HepG2 (cell line): ENCODE data around the gene SULT6B1. TPM values are rescaled to one million over a fixed set of nuclear protein-coding genes. Genes with fewer than 3 reads are reported as not detected.

Source experiments
- CHCHD3 ChIP-seq: sonication (generic); formaldehyde crosslinking; IDR thresholded peaks from 2 replicates; pipeline ENCODE4 v1.8.0; 2022; ENCODE audit warnings: mild to moderate bottlenecking, missing genetic modification reagents, moderate library complexity
- ERF ChIP-seq: IDR thresholded peaks from 2 replicates; pipeline ENCODE4 v1.6.1; 2018; ENCODE audit warnings: missing biosample characterization, missing genetic modification reagents
- GTF3A ChIP-seq: sonication (generic); formaldehyde crosslinking; conservative IDR thresholded peaks from 2 replicates; pipeline ENCODE4 v1.4.0; 2020; ENCODE audit warnings: mild to moderate bottlenecking, missing genetic modification reagents
- HOXA7 ChIP-seq: sonication (generic); formaldehyde crosslinking; IDR thresholded peaks from 2 replicates; pipeline ENCODE4 v1.8.1; 2022; ENCODE audit warnings: mild to moderate bottlenecking, missing genetic modification reagents, moderate library complexity
- NAIF1 ChIP-seq: sonication (generic); formaldehyde crosslinking; IDR thresholded peaks from 2 replicates; pipeline ENCODE4 v1.5.0; 2020; ENCODE audit warnings: mild to moderate bottlenecking, missing genetic modification reagents, borderline replicate concordance
- NPAS2 ChIP-seq: sonication (generic); formaldehyde crosslinking; IDR thresholded peaks from 2 replicates; pipeline ENCODE4 v1.8.0; 2022; ENCODE audit warnings: mild to moderate bottlenecking, missing genetic modification reagents, borderline replicate concordance
- RXRB ChIP-seq: IDR thresholded peaks from 2 replicates; pipeline ENCODE4 v1.6.1; 2016; ENCODE audit warnings: borderline replicate concordance, missing genetic modification reagents, missing compliant biosample characterization
- SMYD3 ChIP-seq: sonication (generic); formaldehyde crosslinking; IDR thresholded peaks from 2 replicates; pipeline ENCODE4 v1.8.1; 2023; ENCODE audit warnings: mild to moderate bottlenecking, missing genetic modification reagents
- STAT5B ChIP-seq: sonication (generic); formaldehyde crosslinking; IDR thresholded peaks from 2 replicates; pipeline ENCODE4 v1.4.0; 2020; ENCODE audit warnings: missing genetic modification reagents
- TCF12 ChIP-seq, 2 experiments: fragments of 450-650 bp in 1 of 2; sonication (generic) in 1 of 2; formaldehyde crosslinking in 1 of 2; IDR thresholded peaks; 2 replicates each; pipeline versions ENCODE4 v1.6.1 to v1.8.0; 2017 to 2022; ENCODE audit warnings: antibody characterized with exemption in 1 of 2, mild to moderate bottlenecking in 1 of 2, missing genetic modification reagents in 1 of 2, moderate library complexity in 1 of 2
- ZBTB7B ChIP-seq: sonication (generic); formaldehyde crosslinking; IDR thresholded peaks from 2 replicates; pipeline ENCODE4 v1.4.0; 2020; ENCODE audit warnings: missing genetic modification reagents
- ZFX ChIP-seq: sonication (generic); formaldehyde crosslinking; IDR thresholded peaks from 2 replicates; pipeline ENCODE4 v1.4.0; 2020; ENCODE audit warnings: mild to moderate bottlenecking, low read depth, missing genetic modification reagents, moderate library complexity
- ZNF232 ChIP-seq: sonication (generic); formaldehyde crosslinking; IDR thresholded peaks from 2 replicates; pipeline ENCODE4 v1.4.0; 2020; ENCODE audit warnings: missing genetic modification reagents, borderline replicate concordance
- ZNF3 ChIP-seq: IDR thresholded peaks from 2 replicates; pipeline ENCODE4 v1.7.0; 2017; ENCODE audit warnings: inconsistent platforms
- ZNF333 ChIP-seq: sonication (generic); formaldehyde crosslinking; IDR thresholded peaks from 2 replicates; pipeline ENCODE4 v1.4.0; 2020; ENCODE audit warnings: mild to moderate bottlenecking, missing genetic modification reagents, borderline replicate concordance
- ZNF451 ChIP-seq: sonication (generic); formaldehyde crosslinking; IDR thresholded peaks from 2 replicates; pipeline ENCODE4 v1.5.0; 2020; ENCODE audit warnings: mild to moderate bottlenecking, missing genetic modification reagents
- ZNF570 ChIP-seq: sonication (generic); formaldehyde crosslinking; IDR thresholded peaks from 2 replicates; pipeline ENCODE4 v1.4.0; 2020; ENCODE audit warnings: mild to moderate bottlenecking, missing genetic modification reagents, borderline replicate concordance
- polyA plus RNA-seq, 8 experiments: library from polyadenylated mRNA; depleted of rRNA in 3 of 8; stranded (reverse) in 7 of 8; unstranded in 1 of 8; fragments of >200 nt; fragmentation: Illumina TruSeq in 4 of 8; extraction: Trizol in 4 of 8; gene quantifications; 2 replicates each; pipeline versions ENCODE4 v1.2.1 to v1.2.3, GENCODE V29; 2011 to 2016; ENCODE audit warnings: low read depth in 4 of 8, missing spikeins in 1 of 8, mixed read lengths in 1 of 8; ENCODE audit not compliant: insufficient read depth in 1 of 8
- total RNA-seq, 5 experiments: library from RNA; depleted of rRNA; stranded (reverse); fragments of >200 nt; fragmentation: Illumina TruSeq; extraction: Trizol; gene quantifications; 2 replicates each; pipeline ENCODE4 v1.2.3, GENCODE V29; 2016; ENCODE audit warnings: low read depth in 1 of 5
- TF ChIP-seq, protein P1 (sequence below): IDR thresholded peaks from 2 replicates; pipeline ENCODE4 v1.6.1; 2016
- TF ChIP-seq, protein P2 (sequence below), 2 experiments: sonication (generic) in 1 of 2; formaldehyde crosslinking in 1 of 2; IDR thresholded peaks; 2 replicates each; pipeline versions ENCODE4 v1.4.0 to v1.6.1; 2018 to 2020; ENCODE audit warnings: missing genetic modification reagents in 2 of 2, borderline replicate concordance in 1 of 2, low read depth in 1 of 2, mild to moderate bottlenecking in 1 of 2, missing biosample characterization in 1 of 2
- TF ChIP-seq, protein P3 (sequence below): sonication (generic); formaldehyde crosslinking; IDR thresholded peaks from 2 replicates; pipeline ENCODE4 v1.4.0; 2020; ENCODE audit warnings: missing genetic modification reagents, borderline replicate concordance
- TF ChIP-seq, protein P4 (sequence below): sonication (generic); formaldehyde crosslinking; IDR thresholded peaks from 2 replicates; pipeline ENCODE4 v1.5.1; 2020; ENCODE audit warnings: missing genetic modification reagents, mild to moderate bottlenecking, borderline replicate concordance

The SULT6B1 gene
- total and polyA plus RNA-seq, 2 of the 13 experiments (the other 11 are each of a cell fraction or from before 2014, with no cell fraction given): not detected

DNA sequence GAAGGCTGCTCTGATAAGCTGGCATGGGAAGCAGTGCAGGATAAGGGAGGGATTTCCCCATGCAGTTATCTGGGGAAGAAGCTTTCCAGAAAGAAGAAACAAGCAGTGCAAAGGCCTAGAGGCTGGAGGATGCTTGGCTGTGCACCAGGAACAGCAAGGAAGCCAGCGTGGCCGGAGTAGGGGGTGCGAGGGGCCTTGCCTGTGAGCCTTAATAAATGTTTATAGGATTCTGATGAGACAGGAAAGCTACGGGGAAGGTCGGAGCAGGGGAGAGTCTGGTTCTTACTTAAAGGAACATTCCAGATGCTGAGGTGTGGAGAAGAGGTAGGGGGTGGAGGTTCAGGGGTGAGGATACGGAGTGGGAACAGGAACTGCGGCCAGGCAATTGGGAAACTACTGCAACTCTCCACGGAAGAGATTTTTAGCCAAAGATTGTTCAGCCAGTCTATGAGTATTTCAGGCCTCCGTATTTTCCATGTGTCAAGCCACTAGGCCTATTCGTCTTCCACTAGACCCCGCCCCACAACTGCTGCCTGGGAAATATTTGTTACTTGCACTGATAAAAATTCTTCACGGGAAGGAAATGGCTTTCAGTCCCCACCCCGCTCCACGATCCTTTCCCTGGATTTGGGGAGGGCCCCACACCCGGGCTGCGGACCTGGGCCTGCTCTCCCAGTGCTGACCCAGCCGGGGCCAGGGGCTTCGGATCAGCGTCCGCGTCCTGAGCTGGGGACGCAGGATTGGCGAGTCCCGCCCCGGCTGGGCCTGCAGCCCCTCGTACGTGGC, 32.2 kb downstream of the SULT6B1 start (continued):
- TF ChIP-seq ERF (CRISPR knock-in tag): no peak
- TF ChIP-seq NAIF1 (CRISPR knock-in tag): 0 out of 2 replicates have a peak, but pooled peaks have one; percentile 8
- no peak for TF ChIP-seq RXRB (CRISPR knock-in tag)
- TF ChIP-seq CHCHD3 (CRISPR knock-in tag): 0 out of 2 replicates have a peak, but pooled peaks have one; percentile 5
- no peak for TF ChIP-seq STAT5B (CRISPR knock-in tag)
- TF ChIP-seq, protein P1, sequence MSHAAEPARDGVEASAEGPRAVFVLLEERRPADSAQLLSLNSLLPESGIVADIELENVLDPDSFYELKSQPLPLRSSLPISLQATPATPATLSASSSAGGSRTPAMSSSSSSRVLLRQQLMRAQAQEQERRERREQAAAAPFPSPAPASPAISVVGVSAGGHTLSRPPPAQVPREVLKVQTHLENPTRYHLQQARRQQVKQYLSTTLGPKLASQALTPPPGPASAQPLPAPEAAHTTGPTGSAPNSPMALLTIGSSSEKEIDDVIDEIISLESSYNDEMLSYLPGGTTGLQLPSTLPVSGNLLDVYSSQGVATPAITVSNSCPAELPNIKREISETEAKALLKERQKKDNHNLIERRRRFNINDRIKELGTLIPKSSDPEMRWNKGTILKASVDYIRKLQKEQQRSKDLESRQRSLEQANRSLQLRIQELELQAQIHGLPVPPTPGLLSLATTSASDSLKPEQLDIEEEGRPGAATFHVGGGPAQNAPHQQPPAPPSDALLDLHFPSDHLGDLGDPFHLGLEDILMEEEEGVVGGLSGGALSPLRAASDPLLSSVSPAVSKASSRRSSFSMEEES: no peak
- peak; percentile 52 for TF ChIP-seq ZFX (CRISPR knock-in tag)
- TF ChIP-seq, protein P2, sequence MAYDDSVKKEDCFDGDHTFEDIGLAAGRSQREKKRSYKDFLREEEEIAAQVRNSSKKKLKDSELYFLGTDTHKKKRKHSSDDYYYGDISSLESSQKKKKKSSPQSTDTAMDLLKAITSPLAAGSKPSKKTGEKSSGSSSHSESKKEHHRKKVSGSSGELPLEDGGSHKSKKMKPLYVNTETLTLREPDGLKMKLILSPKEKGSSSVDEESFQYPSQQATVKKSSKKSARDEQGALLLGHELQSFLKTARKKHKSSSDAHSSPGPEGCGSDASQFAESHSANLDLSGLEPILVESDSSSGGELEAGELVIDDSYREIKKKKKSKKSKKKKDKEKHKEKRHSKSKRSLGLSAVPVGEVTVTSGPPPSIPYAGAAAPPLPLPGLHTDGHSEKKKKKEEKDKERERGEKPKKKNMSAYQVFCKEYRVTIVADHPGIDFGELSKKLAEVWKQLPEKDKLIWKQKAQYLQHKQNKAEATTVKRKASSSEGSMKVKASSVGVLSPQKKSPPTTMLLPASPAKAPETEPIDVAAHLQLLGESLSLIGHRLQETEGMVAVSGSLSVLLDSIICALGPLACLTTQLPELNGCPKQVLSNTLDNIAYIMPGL (CRISPR knock-in tag; IDR thresholded peaks at IDR 0.05; ENCODE audit: borderline replicate concordance in 1 of 2, low read depth in 1 of 2): no peak
- no peak for TF ChIP-seq TCF12 (IDR thresholded peaks at IDR 0.05)
- TF ChIP-seq TCF12 (CRISPR knock-in tag; IDR thresholded peaks at IDR 0.05): peak; percentile 54; the same call in 1 of the 2 replicates
- TF ChIP-seq, protein P3, sequence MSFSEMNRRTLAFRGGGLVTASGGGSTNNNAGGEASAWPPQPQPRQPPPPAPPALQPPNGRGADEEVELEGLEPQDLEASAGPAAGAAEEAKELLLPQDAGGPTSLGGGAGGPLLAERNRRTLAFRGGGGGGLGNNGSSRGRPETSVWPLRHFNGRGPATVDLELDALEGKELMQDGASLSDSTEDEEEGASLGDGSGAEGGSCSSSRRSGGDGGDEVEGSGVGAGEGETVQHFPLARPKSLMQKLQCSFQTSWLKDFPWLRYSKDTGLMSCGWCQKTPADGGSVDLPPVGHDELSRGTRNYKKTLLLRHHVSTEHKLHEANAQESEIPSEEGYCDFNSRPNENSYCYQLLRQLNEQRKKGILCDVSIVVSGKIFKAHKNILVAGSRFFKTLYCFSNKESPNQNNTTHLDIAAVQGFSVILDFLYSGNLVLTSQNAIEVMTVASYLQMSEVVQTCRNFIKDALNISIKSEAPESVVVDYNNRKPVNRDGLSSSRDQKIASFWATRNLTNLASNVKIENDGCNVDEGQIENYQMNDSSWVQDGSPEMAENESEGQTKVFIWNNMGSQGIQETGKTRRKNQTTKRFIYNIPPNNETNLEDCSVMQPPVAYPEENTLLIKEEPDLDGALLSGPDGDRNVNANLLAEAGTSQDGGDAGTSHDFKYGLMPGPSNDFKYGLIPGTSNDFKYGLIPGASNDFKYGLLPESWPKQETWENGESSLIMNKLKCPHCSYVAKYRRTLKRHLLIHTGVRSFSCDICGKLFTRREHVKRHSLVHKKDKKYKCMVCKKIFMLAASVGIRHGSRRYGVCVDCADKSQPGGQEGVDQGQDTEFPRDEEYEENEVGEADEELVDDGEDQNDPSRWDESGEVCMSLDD (CRISPR knock-in tag): no peak
- no peak for TF ChIP-seq ZBTB7B (CRISPR knock-in tag)
- no peak for TF ChIP-seq SMYD3 (CRISPR knock-in tag)
- TF ChIP-seq, protein P4, sequence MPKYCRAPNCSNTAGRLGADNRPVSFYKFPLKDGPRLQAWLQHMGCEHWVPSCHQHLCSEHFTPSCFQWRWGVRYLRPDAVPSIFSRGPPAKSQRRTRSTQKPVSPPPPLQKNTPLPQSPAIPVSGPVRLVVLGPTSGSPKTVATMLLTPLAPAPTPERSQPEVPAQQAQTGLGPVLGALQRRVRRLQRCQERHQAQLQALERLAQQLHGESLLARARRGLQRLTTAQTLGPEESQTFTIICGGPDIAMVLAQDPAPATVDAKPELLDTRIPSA: no peak
- peak; percentile 23; the same call in 1 of the 2 replicates for TF ChIP-seq ZNF333
- TF ChIP-seq ZNF451 (CRISPR knock-in tag): no peak
- TF ChIP-seq ZNF3 (CRISPR knock-in tag): no peak
- no peak for TF ChIP-seq HOXA7 (CRISPR knock-in tag)
- no peak for TF ChIP-seq GTF3A (CRISPR knock-in tag)
- TF ChIP-seq ZNF570 (CRISPR knock-in tag): no peak
- no peak for TF ChIP-seq NPAS2
- peak; percentile 15; the same call in 1 of the 2 replicates for TF ChIP-seq ZNF232 (CRISPR knock-in tag)
